ENCODE data around the gene SLC34A3. TPM values are rescaled to one million over a fixed set of nuclear protein-coding genes. Genes with fewer than 3 reads are reported as not detected.

The SLC34A3 gene
- total RNA-seq, 2 experiments from 2014 or later: not detected

GRCh38 chr9:137211532-137211931, 19.2 kb upstream of the SLC34A3 start:
- no peaks in the 10 kb centered on the region for H3K27me3 Mint-ChIP-seq
- no peak for DNase-seq
- no peak overlapping the region for H3K4me3 Mint-ChIP-seq
- no peak for ATAC-seq
- TF ChIP-seq CTCF (IDR thresholded peaks at IDR 0.05): no peak
- peaks cover 20% of the 10 kb centered on the region for H3K36me3 Mint-ChIP-seq (ENCODE audit: low read depth)
- H3K4me1 Mint-ChIP-seq (ENCODE audit: low read depth): peaks cover 13% of the 10 kb centered on the region
- no peak overlapping the region for H3K27ac Mint-ChIP-seq
- intact Hi-C loops (cut with micrococcal nuclease): no loop called here
- H3K9me3 Mint-ChIP-seq: no peaks in the 10 kb centered on the region
- ChIA-PET CTCF (no interaction called here), POLR2A (interaction anchor here (0.9 to 2.7 kb wide), 3 partner anchors 8 to 30 kb away, joined by 3 to 9 read pairs (median 6); partner anchors contain the start of gene TUBB4B)

GRCh38 chr9:137212520-137212919, 18.2 kb upstream of the SLC34A3 start:
- no peak overlapping the region for H3K4me3 Mint-ChIP-seq
- DNase-seq (no peak), ATAC-seq (no peak)
- H3K27ac Mint-ChIP-seq: no peak overlapping the region
- H3K36me3 Mint-ChIP-seq (ENCODE audit: low read depth): peaks cover 10% of the 10 kb centered on the region
- intact Hi-C loops (cut with micrococcal nuclease): no loop called here
- ChIA-PET POLR2A (interaction anchor here (0.9 to 1.7 kb wide), 2 partner anchors 10 to 29 kb away, joined by 3 to 6 read pairs; partner anchors contain the start of gene TUBB4B), CTCF (no interaction called here)
- no peaks in the 10 kb centered on the region for H3K9me3 Mint-ChIP-seq
- TF ChIP-seq CTCF (IDR thresholded peaks at IDR 0.05): no peak
- H3K27me3 Mint-ChIP-seq: no peaks in the 10 kb centered on the region
- peaks cover 3% of the 10 kb centered on the region for H3K4me1 Mint-ChIP-seq (ENCODE audit: low read depth)

GRCh38 chr9:137213160-137214060, 17.3 kb upstream of the SLC34A3 start:
- H3K36me3 Mint-ChIP-seq (ENCODE audit: low read depth): peaks cover 9% of the 10 kb centered on the region
- TF ChIP-seq CTCF (IDR thresholded peaks at IDR 0.05): no peak
- peaks cover under 1% of the 10 kb centered on the region for H3K4me1 Mint-ChIP-seq (ENCODE audit: low read depth)
- no peaks in the 10 kb centered on the region for H3K9me3 Mint-ChIP-seq
- POLR2A ChIA-PET: interaction anchor here (1.7 kb wide), 1 partner anchor 11 kb away, joined by 6 read pairs; no protein-coding TSS in a partner anchor
- ATAC-seq (no peak), DNase-seq (no peak)
- intact Hi-C loops (cut with micrococcal nuclease): no loop called here
- no peaks in the 10 kb centered on the region for H3K27me3 Mint-ChIP-seq
- H3K4me3 Mint-ChIP-seq: no peak overlapping the region
- CTCF ChIA-PET: interaction anchor here (1.0 to 1.4 kb wide), 2 partner anchors 9 to 107 kb away, joined by 3 read pairs; no protein-coding TSS in a partner anchor
- no peak overlapping the region for H3K27ac Mint-ChIP-seq

- no peak for TF ChIP-seq CTCF (IDR thresholded peaks at IDR 0.05)
- no peak overlapping the region for H3K27ac Mint-ChIP-seq
- intact Hi-C loops (cut with micrococcal nuclease): no loop called here
- no peaks in the 10 kb centered on the region for H3K27me3 Mint-ChIP-seq
- POLR2A ChIA-PET: interaction anchor here (1.0 to 7.1 kb wide), 3 partner anchors 9 to 85 kb away, joined by 4 to 44 read pairs (median 6); partner anchors contain the start of genes NDOR1 and TMEM203
- CTCF ChIA-PET: interaction anchor here (0.9 to 1.4 kb wide), 3 partner anchors 8 to 108 kb away, joined by 3 read pairs; no protein-coding TSS in a partner anchor
- H3K9me3 Mint-ChIP-seq: no peaks in the 10 kb centered on the region
- H3K4me1 Mint-ChIP-seq (ENCODE audit: low read depth): no peaks in the 10 kb centered on the region
- no peak for DNase-seq
- no peak overlapping the region for H3K4me3 Mint-ChIP-seq
- no peak for ATAC-seq
- H3K36me3 Mint-ChIP-seq (ENCODE audit: low read depth): peaks cover 2% of the 10 kb centered on the region
These were observed 16.1 kb upstream of the SLC34A3 start for GRCh38 chr9:137214620-137215019.

All from activated CD8-positive, alpha-beta T cell treated with anti-CD3 and anti-CD28 coated beads for 36 hours (primary cell).